Neural crest cell (in vitro differentiated cells): Measurements from ENCODE around the gene ZNF333. TPM values are rescaled to one million over a fixed set of nuclear protein-coding genes. Genes with fewer than 3 reads are reported as not detected.
A peak's percentile ranks its signal among the peaks of the same experiment; 100 is the strongest.

ENCODE experiments used
- DNase-seq: peaks from one replicate; pipeline ENCODE4 v3.0.0; 2021; ENCODE audit warnings: low read depth, mixed read lengths, low spot score
- H3K27ac Mint-ChIP-seq: one replicate; pipeline ENCODE4 v1.8.0; 2021; ENCODE audit warnings: mild to moderate bottlenecking, mixed read lengths; ENCODE audit not compliant: unreplicated experiment
- H3K27me3 Mint-ChIP-seq: 2 replicates; pipeline ENCODE4 v1.8.0; 2021; ENCODE audit warnings: low read depth, mild to moderate bottlenecking, mixed read lengths
- H3K36me3 Mint-ChIP-seq: 2 replicates; pipeline ENCODE4 v1.8.0; 2021; ENCODE audit warnings: low read depth, mild to moderate bottlenecking, mixed read lengths
- H3K4me1 Mint-ChIP-seq: 2 replicates; pipeline ENCODE4 v1.8.0; 2021; ENCODE audit warnings: mixed read lengths
- H3K4me3 Mint-ChIP-seq: one replicate; pipeline ENCODE4 v1.8.0; 2021; ENCODE audit warnings: mild to moderate bottlenecking, mixed read lengths
- H3K9me3 Mint-ChIP-seq: 2 replicates; pipeline ENCODE4 v1.8.0; 2021; ENCODE audit warnings: mixed read lengths
- CTCF ChIP-seq: fragments of 200-600 bp; sonication (generic); conservative IDR thresholded peaks from 2 replicates; pipeline ENCODE4 v1.5.0; 2021; ENCODE audit warnings: antibody characterized with exemption, mild to moderate bottlenecking
- long read RNA-seq: library from polyadenylated mRNA; unstranded; transcript quantifications from one replicate; pipeline ENCODE4 v2.0.0, GENCODE V29; 2020
- total RNA-seq: library from RNA; stranded (reverse); gene quantifications from 2 replicates; pipeline ENCODE4 v1.2.1, GENCODE V29; 2021

Gene ZNF333
- total RNA-seq: 21.0 and 27.8 TPM in 2 replicates
- long read RNA-seq, full-length matches to known transcripts: 6 of 12 reads
- long read RNA-seq, partial matches to known transcripts: 2 of 12 reads
- long read RNA-seq, other reads (novel, unspliced or antisense): 4 of 12 reads

- no peak for TF ChIP-seq CTCF
- Mint-ChIP-seq H3K36me3 (no peaks in the 10 kb centered on the region), H3K4me1 (peaks cover 11% of the 10 kb centered on the region), H3K27ac (peak within 1 kb of the TSS; percentile 98), H3K27me3 (peaks cover 27% of the 10 kb centered on the region), H3K4me3 (peak within 1 kb of the TSS; percentile 98), H3K9me3 (no peaks in the 10 kb centered on the region)
- peak; percentile 98 for DNase-seq
Measured at GRCh38 chr19:14689598-14690503, at the start of gene ZNF333. Gene ZNF333, plus strand, starts transcription at chr19:14690048. Its CDS starts 3,444 bp downstream, at chr19:14693492.

- peaks cover 50% of the 10 kb centered on the region for H3K27me3 Mint-ChIP-seq
- H3K4me3 Mint-ChIP-seq: no peak overlapping the region
- no peak for DNase-seq
- H3K36me3 Mint-ChIP-seq: no peaks in the 10 kb centered on the region
- no peak for TF ChIP-seq CTCF
- no peaks in the 10 kb centered on the region for H3K4me1 Mint-ChIP-seq
- H3K9me3 Mint-ChIP-seq: no peaks in the 10 kb centered on the region
- H3K27ac Mint-ChIP-seq: no peak overlapping the region
Measured at GRCh38 chr19:14648506-14648905, 41.3 kb upstream of the ZNF333 start.

- Mint-ChIP-seq H3K27me3 (peaks cover 55% of the 10 kb centered on the region), H3K27ac (no peak overlapping the region), H3K4me1 (no peaks in the 10 kb centered on the region), H3K36me3 (no peaks in the 10 kb centered on the region), H3K4me3 (no peak overlapping the region), H3K9me3 (no peaks in the 10 kb centered on the region)
- TF ChIP-seq CTCF: no peak
- DNase-seq: no peak
Measured at GRCh38 chr19:14649020-14649419, 40.8 kb upstream of the ZNF333 start.

- no peak for DNase-seq
- Mint-ChIP-seq H3K9me3 (no peaks in the 10 kb centered on the region), H3K27ac (no peak overlapping the region), H3K27me3 (peaks cover 61% of the 10 kb centered on the region), H3K36me3 (no peaks in the 10 kb centered on the region), H3K4me1 (no peaks in the 10 kb centered on the region), H3K4me3 (no peak overlapping the region)
- TF ChIP-seq CTCF: no peak
Measured at GRCh38 chr19:14650161-14650560, 39.7 kb upstream of the ZNF333 start.

- Mint-ChIP-seq H3K36me3 (no peaks in the 10 kb centered on the region), H3K27ac (no peak overlapping the region), H3K9me3 (no peaks in the 10 kb centered on the region), H3K27me3 (peaks cover 70% of the 10 kb centered on the region), H3K4me3 (no peak overlapping the region), H3K4me1 (no peaks in the 10 kb centered on the region)
- DNase-seq: no peak
- no peak for TF ChIP-seq CTCF
Measured at GRCh38 chr19:14654786-14655560, 34.9 kb upstream of the ZNF333 start.
